Lower leg skin (tissue), 3 donors: ENCODE results near the gene DENR.

Experiments used
- CTCF ChIP-seq, 3 donors: fragments of 450-650 bp; IDR thresholded peaks; one replicate each; pipeline ENCODE4 v1.5.1; 2016; ENCODE audit warnings: antibody characterized with exemption in 3 of 3, mild to moderate bottlenecking in 3 of 3, moderate library complexity in 2 of 3
- POLR2A ChIP-seq, 2 donors: fragments of 450-650 bp; IDR thresholded peaks; one replicate each; pipeline ENCODE4 v1.6.1; 2016 to 2017; ENCODE audit warnings: antibody characterized with exemption in 2 of 2, mild to moderate bottlenecking in 1 of 2, moderate library complexity in 1 of 2

- TF ChIP-seq CTCF (IDR thresholded peaks at IDR 0.05) (no peak), POLR2A (IDR thresholded peaks at IDR 0.05) (no peak)
Measured at GRCh38 chr12:122789637-122790036, 37.0 kb downstream of the DENR start.
